ENCODE results near the gene PSAP.

GRCh38 chr10:71893258-71893815 lies 42.3 kb upstream of the PSAP start:
- TF ChIP-seq CTCF (IDR thresholded peaks at IDR 0.05; ENCODE audit: low read depth, low read length, missing input control) (no peak), MAX (IDR thresholded peaks at IDR 0.05) (no peak), TAF1 (conservative IDR thresholded peaks at IDR 0.05) (no peak), RAD21 (IDR thresholded peaks at IDR 0.05) (no peak), ATF3 (IDR thresholded peaks at IDR 0.05) (no peak), YY1 (IDR thresholded peaks at IDR 0.05) (no peak), JUND (IDR thresholded peaks at IDR 0.05) (no peak), REST (IDR thresholded peaks at IDR 0.05) (no peak), HNF4G (IDR thresholded peaks at IDR 0.05) (no peak), ZBTB33 (IDR thresholded peaks at IDR 0.05) (no peak), GABPA (IDR thresholded peaks at IDR 0.05 in 1 of 2, conservative IDR thresholded peaks at IDR 0.05 in 1 of 2) (no peak), FOXA1 (IDR thresholded peaks at IDR 0.05) (no peak)

Data from liver (tissue), 3 donors.